Liver (tissue), 9 donors: ENCODE results near the gene CTSW. TPM values are rescaled to one million over a fixed set of nuclear protein-coding genes. Genes with fewer than 3 reads are reported as not detected.

Source experiments
- DNase-seq: peaks from one replicate; pipeline ENCODE4 v3.0.0-alpha.2; 2017; ENCODE audit warnings: low spot score
- H3K27ac ChIP-seq, 2 donors: one replicate each; pipeline ENCODE4 v1.7.0; 2013; ENCODE audit warnings: inconsistent platforms in 2 of 2, low read length in 2 of 2, control low read depth in 1 of 2, low read depth in 1 of 2, mild to moderate bottlenecking in 1 of 2
- H3K27me3 ChIP-seq, 4 donors: one replicate each; pipeline versions ENCODE4 v1.6.1 to v1.7.0; 2013; ENCODE audit warnings: low read length in 3 of 4, inconsistent platforms in 1 of 4, mild to moderate bottlenecking in 1 of 4, moderate library complexity in 1 of 4; ENCODE audit not compliant: control insufficient read depth in 4 of 4, insufficient read depth in 4 of 4
- H3K36me3 ChIP-seq, 4 donors: one replicate each; pipeline versions ENCODE4 v1.6.1 to v1.7.0; 2013; ENCODE audit warnings: low read length in 3 of 4, mild to moderate bottlenecking in 3 of 4, low read depth in 1 of 4, moderate library complexity in 1 of 4; ENCODE audit not compliant: control insufficient read depth in 4 of 4, insufficient read depth in 3 of 4
- H3K4me1 ChIP-seq, 4 donors: one replicate each; pipeline versions ENCODE4 v1.6.1 to v1.7.0; 2013; ENCODE audit warnings: low read length in 3 of 4, mild to moderate bottlenecking in 3 of 4, moderate library complexity in 1 of 4; ENCODE audit not compliant: control insufficient read depth in 4 of 4, insufficient read depth in 4 of 4
- H3K4me3 ChIP-seq, 3 donors: one replicate each; pipeline versions ENCODE4 v1.6.1 to v1.7.0; 2013; ENCODE audit warnings: low read length in 3 of 3, control low read depth in 1 of 3, low read depth in 1 of 3, mild to moderate bottlenecking in 1 of 3
- H3K9ac ChIP-seq, 2 donors: one replicate each; pipeline ENCODE4 v1.7.0; 2013; ENCODE audit warnings: low read length in 2 of 2, mild to moderate bottlenecking in 2 of 2, moderate library complexity in 2 of 2, control low read depth in 1 of 2, low read depth in 1 of 2
- H3K9me3 ChIP-seq, 4 donors: one replicate each; pipeline versions ENCODE4 v1.6.1 to v1.7.0; 2013; ENCODE audit warnings: low read length in 3 of 4; ENCODE audit not compliant: control insufficient read depth in 4 of 4
- ATF3 ChIP-seq: IDR thresholded peaks from 2 replicates; pipeline ENCODE4 v1.6.1; 2016; ENCODE audit warnings: antibody characterized with exemption
- EGR1 ChIP-seq, 2 donors: IDR thresholded peaks; 2 replicates each; pipeline ENCODE4 v1.6.1; 2016 to 2018; ENCODE audit warnings: antibody characterized with exemption in 2 of 2, low read depth in 2 of 2
- FOXA1 ChIP-seq: IDR thresholded peaks from 2 replicates; pipeline ENCODE4 v1.6.1; 2016; ENCODE audit warnings: antibody characterized with exemption
- FOXA2 ChIP-seq: IDR thresholded peaks from 2 replicates; pipeline ENCODE4 v1.6.1; 2016; ENCODE audit warnings: antibody characterized with exemption
- GABPA ChIP-seq, 2 donors: IDR thresholded peaks in 1 of 2; conservative IDR thresholded peaks in 1 of 2; 2 replicates each; pipeline ENCODE4 v1.6.1; 2016; ENCODE audit warnings: antibody characterized with exemption in 2 of 2, mild to moderate bottlenecking in 1 of 2, moderate library complexity in 1 of 2
- HNF4G ChIP-seq: IDR thresholded peaks from 2 replicates; pipeline ENCODE4 v1.6.1; 2016; ENCODE audit warnings: antibody characterized with exemption
- JUND ChIP-seq, 2 donors: IDR thresholded peaks; 2 replicates each; pipeline ENCODE4 v1.6.1; 2016; ENCODE audit warnings: antibody characterized with exemption in 2 of 2
- NR2F2 ChIP-seq: IDR thresholded peaks from 2 replicates; pipeline ENCODE4 v1.6.1; 2016; ENCODE audit warnings: antibody characterized with exemption
- RAD21 ChIP-seq, 2 donors: IDR thresholded peaks; 2 replicates each; pipeline ENCODE4 v1.6.1; 2016; ENCODE audit warnings: antibody characterized with exemption in 2 of 2, mild to moderate bottlenecking in 2 of 2
- REST ChIP-seq: IDR thresholded peaks from 2 replicates; pipeline ENCODE4 v1.6.1; 2016; ENCODE audit warnings: antibody characterized with exemption, mild to moderate bottlenecking
- RXRA ChIP-seq, 2 donors: IDR thresholded peaks; 2 replicates each; pipeline ENCODE4 v1.6.1; 2017 to 2018; ENCODE audit warnings: antibody characterized with exemption in 2 of 2, mild to moderate bottlenecking in 1 of 2
- SP1 ChIP-seq: IDR thresholded peaks from 2 replicates; pipeline ENCODE4 v1.6.1; 2018; ENCODE audit warnings: antibody characterized with exemption, mild to moderate bottlenecking
- TAF1 ChIP-seq: conservative IDR thresholded peaks from 2 replicates; pipeline ENCODE4 v1.6.1; 2016; ENCODE audit warnings: antibody characterized with exemption, mild to moderate bottlenecking
- YY1 ChIP-seq: IDR thresholded peaks from 2 replicates; pipeline ENCODE4 v1.6.1; 2016; ENCODE audit warnings: antibody characterized with exemption, mild to moderate bottlenecking
- WGBS: extraction: QIAGEN DNeasy Blood & Tissue Kit; methylation state at CpG from one replicate; pipeline ENCODE4 v1.1.7; 2013; 5-methylcytosine and 5-hydroxymethylcytosine counted together
- polyA plus RNA-seq, 2 donors: library from polyadenylated mRNA; stranded (reverse) in 1 of 2; unstranded in 1 of 2; fragments of 200-250 nt in 1 of 2; fragments of >200 nt in 1 of 2; fragmentation: Nextera tagmentation in 1 of 2; extraction: Ambion mirVana in 1 of 2; gene quantifications; one replicate each; pipeline versions ENCODE4 v1.2.1 to v1.2.3, GENCODE V29; 2013 to 2015
- total RNA-seq, 2 donors: library from RNA; depleted of rRNA; stranded (reverse); fragments of >200 nt; gene quantifications; one replicate each; pipeline ENCODE4 v1.2.3, GENCODE V29; 2014
- TF ChIP-seq, protein P1 (sequence below): IDR thresholded peaks from 2 replicates; pipeline ENCODE4 v1.6.1; 2016; ENCODE audit warnings: antibody characterized with exemption
- TF ChIP-seq, protein P2 (sequence below): fragments of 150-350 bp; IDR thresholded peaks from 2 replicates; pipeline ENCODE4 v1.5.1; 2017; ENCODE audit warnings: improper control_type of control experiment, low read depth, low read length; ENCODE audit not compliant: missing input control
- donor health status: healthy.
- donor health status: healthy.
- donor health status: healthy.
- donor health status: healthy.
- donor health status: healthy.

CTSW gene
- total and polyA plus RNA-seq, 4 donors: 1.3 to 2.9 (median 2.1) TPM

DNA sequence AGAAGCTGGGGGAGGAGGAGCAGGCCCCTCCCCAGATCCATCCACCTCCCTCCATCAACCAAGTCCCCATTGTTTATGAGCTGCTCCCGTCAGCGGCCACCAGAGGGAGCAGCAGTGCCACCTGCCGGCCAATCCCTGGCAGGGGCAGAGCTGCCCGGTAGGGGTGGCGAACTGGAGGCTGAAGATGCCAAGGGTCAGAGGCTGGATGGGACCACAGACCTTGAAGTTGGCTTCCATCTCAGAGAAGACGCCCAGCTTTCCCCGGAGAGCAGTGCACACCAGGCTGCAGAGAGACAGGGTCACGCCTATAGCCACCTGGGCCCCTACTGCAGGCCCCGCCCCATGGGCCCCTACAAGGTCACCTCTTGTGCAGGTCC, 5.1 kb downstream of the CTSW start:
- peaks cover 5 to 31% (median 19%) of the 10 kb centered on the region in 4 donors for H3K4me1 ChIP-seq
- H3K27me3 ChIP-seq: no peaks in the 10 kb centered on the region
- peaks cover 2 to 12% (median 3%) of the 10 kb centered on the region in 4 donors for H3K36me3 ChIP-seq

DNA sequence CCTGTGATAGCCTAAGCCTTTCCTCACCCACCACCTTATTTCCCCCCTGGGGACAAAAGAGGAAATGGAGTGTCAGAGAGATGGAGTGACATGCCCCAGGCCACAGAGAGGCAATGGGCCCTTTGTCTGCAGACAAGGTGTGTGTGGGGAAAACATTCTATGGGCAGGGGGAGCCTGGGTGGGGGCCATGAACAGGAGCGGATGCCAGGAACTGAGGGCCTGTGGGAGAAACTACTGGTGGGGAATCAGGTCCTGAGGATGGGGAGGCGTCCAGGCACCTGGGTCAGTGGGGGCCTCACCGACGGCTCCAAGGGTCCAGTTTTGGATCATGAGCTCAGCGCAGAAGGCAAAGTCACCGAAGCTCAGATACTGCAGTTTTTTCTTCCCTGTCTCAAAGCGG, 5.6 kb downstream of the CTSW start:
- 95% methylated on average over 7 of the region's 7 CpGs for WGBS
- TF ChIP-seq ATF3: no peak
- no peak for TF ChIP-seq SP1
- TF ChIP-seq EGR1 (IDR thresholded peaks at IDR 0.05; ENCODE audit: low read depth in 2 of 2): no peak
- TF ChIP-seq, protein P1, sequence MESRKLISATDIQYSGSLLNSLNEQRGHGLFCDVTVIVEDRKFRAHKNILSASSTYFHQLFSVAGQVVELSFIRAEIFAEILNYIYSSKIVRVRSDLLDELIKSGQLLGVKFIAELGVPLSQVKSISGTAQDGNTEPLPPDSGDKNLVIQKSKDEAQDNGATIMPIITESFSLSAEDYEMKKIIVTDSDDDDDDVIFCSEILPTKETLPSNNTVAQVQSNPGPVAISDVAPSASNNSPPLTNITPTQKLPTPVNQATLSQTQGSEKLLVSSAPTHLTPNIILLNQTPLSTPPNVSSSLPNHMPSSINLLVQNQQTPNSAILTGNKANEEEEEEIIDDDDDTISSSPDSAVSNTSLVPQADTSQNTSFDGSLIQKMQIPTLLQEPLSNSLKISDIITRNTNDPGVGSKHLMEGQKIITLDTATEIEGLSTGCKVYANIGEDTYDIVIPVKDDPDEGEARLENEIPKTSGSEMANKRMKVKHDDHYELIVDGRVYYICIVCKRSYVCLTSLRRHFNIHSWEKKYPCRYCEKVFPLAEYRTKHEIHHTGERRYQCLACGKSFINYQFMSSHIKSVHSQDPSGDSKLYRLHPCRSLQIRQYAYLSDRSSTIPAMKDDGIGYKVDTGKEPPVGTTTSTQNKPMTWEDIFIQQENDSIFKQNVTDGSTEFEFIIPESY: no peak
- no peak for TF ChIP-seq FOXA1
- TF ChIP-seq REST: no peak
- TF ChIP-seq JUND (IDR thresholded peaks at IDR 0.05): no peak
- no peak for TF ChIP-seq NR2F2
- no peak for TF ChIP-seq TAF1
- no peak for TF ChIP-seq YY1
- TF ChIP-seq HNF4G: no peak
- H3K27me3 ChIP-seq: no peaks in the 10 kb centered on the region
- peaks cover 5 to 34% (median 23%) of the 10 kb centered on the region in 4 donors for H3K4me1 ChIP-seq
- no peak overlapping the region for H3K27ac ChIP-seq
- H3K9ac ChIP-seq: no peak overlapping the region
- no peaks in the 10 kb centered on the region for H3K9me3 ChIP-seq
- peaks cover 2 to 12% (median 3%) of the 10 kb centered on the region in 4 donors for H3K36me3 ChIP-seq
- no peak overlapping the region for H3K4me3 ChIP-seq
- no peak for DNase-seq

More for the DNA sequence above, 5.1 kb downstream of the CTSW start:
- Histone ChIP-seq H3K27ac (no peak overlapping the region), H3K9me3 (no peaks in the 10 kb centered on the region), H3K4me3 (no peak overlapping the region), H3K9ac (no peak overlapping the region)
- DNase-seq: peak; percentile 82
- TF ChIP-seq, protein P2, sequence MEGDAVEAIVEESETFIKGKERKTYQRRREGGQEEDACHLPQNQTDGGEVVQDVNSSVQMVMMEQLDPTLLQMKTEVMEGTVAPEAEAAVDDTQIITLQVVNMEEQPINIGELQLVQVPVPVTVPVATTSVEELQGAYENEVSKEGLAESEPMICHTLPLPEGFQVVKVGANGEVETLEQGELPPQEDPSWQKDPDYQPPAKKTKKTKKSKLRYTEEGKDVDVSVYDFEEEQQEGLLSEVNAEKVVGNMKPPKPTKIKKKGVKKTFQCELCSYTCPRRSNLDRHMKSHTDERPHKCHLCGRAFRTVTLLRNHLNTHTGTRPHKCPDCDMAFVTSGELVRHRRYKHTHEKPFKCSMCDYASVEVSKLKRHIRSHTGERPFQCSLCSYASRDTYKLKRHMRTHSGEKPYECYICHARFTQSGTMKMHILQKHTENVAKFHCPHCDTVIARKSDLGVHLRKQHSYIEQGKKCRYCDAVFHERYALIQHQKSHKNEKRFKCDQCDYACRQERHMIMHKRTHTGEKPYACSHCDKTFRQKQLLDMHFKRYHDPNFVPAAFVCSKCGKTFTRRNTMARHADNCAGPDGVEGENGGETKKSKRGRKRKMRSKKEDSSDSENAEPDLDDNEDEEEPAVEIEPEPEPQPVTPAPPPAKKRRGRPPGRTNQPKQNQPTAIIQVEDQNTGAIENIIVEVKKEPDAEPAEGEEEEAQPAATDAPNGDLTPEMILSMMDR: peak; percentile 97
- TF ChIP-seq RXRA (IDR thresholded peaks at IDR 0.05) (peak in 1 of 2 donors; percentile 55), JUND (IDR thresholded peaks at IDR 0.05) (no peak), GABPA (IDR thresholded peaks at IDR 0.05 in 1 of 2, conservative IDR thresholded peaks at IDR 0.05 in 1 of 2) (peak in 1 of 2 donors; percentile 30), RAD21 (IDR thresholded peaks at IDR 0.05) (peak; percentile 92 to 96), NR2F2 (peak; percentile 68), FOXA2 (no peak)
- WGBS: 23% methylated on average over 9 of the region's 9 CpGs
